Cardiac fibroblast (primary cell): Measurements from ENCODE around the gene TMTC1.
"Not testable (repeated sequence)": the region's sequence is repeated elsewhere in the genome, so short reads cannot be mapped to it uniquely, and the experiment has no call there.

Source experiments
- DNase-seq, 2 donors: peaks; one replicate each; pipeline versions ENCODE4 v3.0.0 to v3.0.0-alpha.2; 2010; ENCODE audit warnings: low read depth in 2 of 2
- H3K4me3 ChIP-seq, 2 donors: replicated peaks in 1 of 2; 1 replicate in 1 of 2; 2 replicates in 1 of 2; pipeline ENCODE4 v1.5.1; 2011; ENCODE audit warnings: low read depth in 2 of 2, low read length in 2 of 2, mild to moderate bottlenecking in 2 of 2, moderate library complexity in 1 of 2
- TF ChIP-seq, protein P1 (sequence below): IDR thresholded peaks from one replicate; pipeline ENCODE4 v1.5.1; 2011; ENCODE audit warnings: low read depth, mild to moderate bottlenecking, low read length, inconsistent platforms

The TMTC1 gene

GRCh38 chr12:29639893-29640495 is 143.7 kb downstream of the TMTC1 start:
- H3K4me3 ChIP-seq = no peak overlapping the region
- TF ChIP-seq, protein P1, sequence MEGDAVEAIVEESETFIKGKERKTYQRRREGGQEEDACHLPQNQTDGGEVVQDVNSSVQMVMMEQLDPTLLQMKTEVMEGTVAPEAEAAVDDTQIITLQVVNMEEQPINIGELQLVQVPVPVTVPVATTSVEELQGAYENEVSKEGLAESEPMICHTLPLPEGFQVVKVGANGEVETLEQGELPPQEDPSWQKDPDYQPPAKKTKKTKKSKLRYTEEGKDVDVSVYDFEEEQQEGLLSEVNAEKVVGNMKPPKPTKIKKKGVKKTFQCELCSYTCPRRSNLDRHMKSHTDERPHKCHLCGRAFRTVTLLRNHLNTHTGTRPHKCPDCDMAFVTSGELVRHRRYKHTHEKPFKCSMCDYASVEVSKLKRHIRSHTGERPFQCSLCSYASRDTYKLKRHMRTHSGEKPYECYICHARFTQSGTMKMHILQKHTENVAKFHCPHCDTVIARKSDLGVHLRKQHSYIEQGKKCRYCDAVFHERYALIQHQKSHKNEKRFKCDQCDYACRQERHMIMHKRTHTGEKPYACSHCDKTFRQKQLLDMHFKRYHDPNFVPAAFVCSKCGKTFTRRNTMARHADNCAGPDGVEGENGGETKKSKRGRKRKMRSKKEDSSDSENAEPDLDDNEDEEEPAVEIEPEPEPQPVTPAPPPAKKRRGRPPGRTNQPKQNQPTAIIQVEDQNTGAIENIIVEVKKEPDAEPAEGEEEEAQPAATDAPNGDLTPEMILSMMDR = no peak
- peak; percentile 36 to 53 for DNase-seq

DNA sequence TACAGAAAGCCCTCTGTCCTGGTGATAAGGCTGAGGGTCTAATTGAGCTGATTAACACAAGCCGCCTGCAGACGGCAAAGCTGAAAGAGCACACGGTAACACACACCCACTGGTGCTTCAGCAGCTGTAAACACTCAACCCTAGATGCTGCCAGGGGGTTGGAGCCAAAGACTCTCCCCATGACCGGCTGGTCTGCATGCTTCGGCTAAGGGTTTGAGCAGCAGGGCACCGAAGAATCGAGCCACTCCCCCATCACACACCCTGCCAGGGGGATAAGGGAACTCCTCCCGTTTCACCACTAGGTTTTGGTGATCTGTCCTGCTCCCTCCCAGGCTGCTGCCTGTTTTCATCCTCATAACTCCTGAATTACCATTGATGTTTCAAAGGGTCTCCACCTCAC is 145.2 kb downstream of the TMTC1 start:
- DNase-seq = peak in 1 of 2 donors; percentile 13
- TF ChIP-seq, protein P1 = no peak
- no peak overlapping the region for H3K4me3 ChIP-seq

- DNase-seq = peak; percentile 56
- TF ChIP-seq, protein P1 = no peak
- H3K4me3 ChIP-seq = no peak overlapping the region
These were observed 149.7 kb downstream of the TMTC1 start for GRCh38 chr12:29634057-29634456.

DNA sequence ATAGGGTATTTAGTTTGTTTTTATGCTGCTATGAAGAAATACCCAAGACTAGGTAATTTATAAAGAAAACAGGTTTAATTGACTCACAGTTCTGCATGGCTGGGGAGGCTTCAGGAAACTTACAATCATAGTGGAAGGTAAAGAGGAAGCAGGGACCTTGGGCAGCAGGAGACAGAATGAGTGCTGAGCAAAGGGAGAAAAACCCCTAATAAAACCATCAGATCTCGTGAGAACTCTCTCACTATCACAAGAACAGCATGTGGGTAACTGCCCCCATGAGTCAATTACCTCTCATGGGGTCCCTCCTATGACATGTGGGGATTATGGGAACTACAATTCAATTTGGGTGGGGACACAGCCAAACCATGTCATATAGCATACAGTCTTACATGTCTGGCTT is 153.6 kb downstream of the TMTC1 start:
- DNase-seq, H3K4me3 ChIP-seq: not testable (repeated sequence)

GRCh38 chr12:29627221-29627620 is 156.5 kb downstream of the TMTC1 start:
- no peak for DNase-seq
- TF ChIP-seq, protein P1 = no peak
- H3K4me3 ChIP-seq = no peak overlapping the region

DNA sequence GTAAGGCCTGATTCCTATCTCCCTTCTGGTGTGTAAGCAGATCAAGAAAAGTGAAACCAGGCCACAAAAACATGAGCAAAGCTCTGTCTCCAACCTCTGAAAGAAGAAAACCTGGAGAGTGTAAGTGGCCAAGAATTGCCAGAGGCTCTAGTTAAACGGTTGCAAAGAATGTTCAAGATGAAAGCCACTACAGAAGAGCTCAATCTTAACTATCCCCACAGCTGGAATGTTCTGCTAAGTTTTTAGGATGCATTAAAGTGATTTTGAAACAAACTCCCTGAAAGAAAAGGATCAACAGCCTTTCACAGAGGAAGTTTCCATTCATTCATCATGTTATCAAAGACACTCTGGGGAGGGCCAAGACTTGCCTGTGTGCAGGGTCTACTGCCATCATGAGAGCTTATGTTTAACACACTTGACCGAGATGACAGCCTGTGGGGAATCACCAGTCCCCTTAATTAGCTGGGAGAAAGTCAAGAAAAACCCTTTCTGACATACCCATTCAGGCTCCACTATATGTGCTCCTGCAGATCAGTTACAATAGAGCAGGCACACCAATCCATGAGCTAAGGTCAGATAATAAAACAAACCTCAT is 158.3 kb downstream of the TMTC1 start:
- DNase-seq = peak in 1 of 2 donors; percentile 25
- TF ChIP-seq, protein P1 = no peak
- H3K4me3 ChIP-seq = no peak overlapping the region

GRCh38 chr12:29622251-29622650 is 161.5 kb downstream of the TMTC1 start:
- H3K4me3 ChIP-seq = no peak overlapping the region
- no peak for DNase-seq
- TF ChIP-seq, protein P1 = no peak
